H9 (cell line): ENCODE measurements around the gene MEIG1. TPM values are rescaled to one million over a fixed set of nuclear protein-coding genes. Genes with fewer than 3 reads are reported as not detected.

ENCODE experiments used
- DNase-seq: peaks from one replicate; pipeline ENCODE4 v3.0.0-alpha.2; 2017
- H2AFZ ChIP-seq: one replicate; pipeline ENCODE4 v1.6.1; 2013; ENCODE audit warnings: mild to moderate bottlenecking, low read length, control low read depth, moderate library complexity
- H2AK5ac ChIP-seq: 2 replicates; pipeline ENCODE4 v1.6.1; 2013; ENCODE audit warnings: low read length, control low read depth, mixed read lengths; ENCODE audit not compliant: insufficient read length
- H2BK120ac ChIP-seq: one replicate; pipeline ENCODE4 v1.6.1; 2013; ENCODE audit warnings: low read depth, mild to moderate bottlenecking, low read length, control low read depth, inconsistent platforms; ENCODE audit not compliant: poor library complexity, severe bottlenecking
- H2BK12ac ChIP-seq: 2 replicates; pipeline ENCODE4 v1.6.1; 2013; ENCODE audit warnings: low read length, control low read depth, mixed read lengths, low read depth; ENCODE audit not compliant: insufficient read length
- H2BK15ac ChIP-seq: 2 replicates; pipeline ENCODE4 v1.6.1; 2013; ENCODE audit warnings: low read depth, low read length, control low read depth
- H2BK20ac ChIP-seq: one replicate; pipeline ENCODE4 v1.6.1; 2013; ENCODE audit warnings: low read depth, mild to moderate bottlenecking, low read length, control low read depth, inconsistent platforms; ENCODE audit not compliant: poor library complexity, severe bottlenecking
- H2BK5ac ChIP-seq: 2 replicates; pipeline ENCODE4 v1.6.1; 2013; ENCODE audit warnings: low read length, control low read depth, mixed read lengths; ENCODE audit not compliant: insufficient read length
- H3K14ac ChIP-seq: 2 replicates; pipeline ENCODE4 v1.6.1; 2013; ENCODE audit warnings: low read length, control low read depth; ENCODE audit not compliant: insufficient read depth
- H3K18ac ChIP-seq: 2 replicates; pipeline ENCODE4 v1.6.1; 2013; ENCODE audit warnings: low read depth, mild to moderate bottlenecking, mixed read lengths, low read length, control low read depth; ENCODE audit not compliant: insufficient read length
- H3K23ac ChIP-seq: 2 replicates; pipeline ENCODE4 v1.6.1; 2013; ENCODE audit warnings: low read length, control low read depth, mixed read lengths, low read depth; ENCODE audit not compliant: insufficient read length
- H3K23me2 ChIP-seq: 2 replicates; pipeline ENCODE4 v1.6.1; 2013; ENCODE audit warnings: low read depth, mild to moderate bottlenecking, mixed read lengths, low read length, control low read depth; ENCODE audit not compliant: insufficient read length, poor library complexity, severe bottlenecking
- H3K27ac ChIP-seq: 2 replicates; pipeline ENCODE4 v1.5.1; 2013; ENCODE audit warnings: low read length, control low read depth, mixed read lengths, low read depth; ENCODE audit not compliant: insufficient read length
- H3K27me3 ChIP-seq: 2 replicates; pipeline ENCODE4 v1.6.1; 2013; ENCODE audit warnings: low read length, control low read depth, inconsistent platforms; ENCODE audit not compliant: insufficient read depth
- H3K4ac ChIP-seq: 2 replicates; pipeline ENCODE4 v1.6.1; 2013; ENCODE audit warnings: low read depth, mild to moderate bottlenecking, control low read depth, inconsistent platforms, low read length, moderate library complexity
- H3K4me1 ChIP-seq: 2 replicates; pipeline ENCODE4 v1.6.1; 2013; ENCODE audit warnings: low read length, control low read depth, inconsistent platforms; ENCODE audit not compliant: insufficient read depth
- H3K4me2 ChIP-seq: 2 replicates; pipeline ENCODE4 v1.6.1; 2013; ENCODE audit warnings: low read length, control low read depth, mixed read lengths; ENCODE audit not compliant: insufficient read length, insufficient read depth
- H3K56ac ChIP-seq: 2 replicates; pipeline ENCODE4 v1.6.1; 2013; ENCODE audit warnings: low read depth, mild to moderate bottlenecking, mixed read lengths, low read length, control low read depth; ENCODE audit not compliant: insufficient read length
- H3K79me1 ChIP-seq: 2 replicates; pipeline ENCODE4 v1.6.1; 2013; ENCODE audit warnings: low read depth, mild to moderate bottlenecking, moderate library complexity, low read length, control low read depth, inconsistent platforms; ENCODE audit not compliant: insufficient read depth, poor library complexity, severe bottlenecking
- H3K79me2 ChIP-seq: 2 replicates; pipeline ENCODE4 v1.6.1; 2013; ENCODE audit warnings: low read length, control low read depth, inconsistent platforms; ENCODE audit not compliant: insufficient read depth
- H3K9ac ChIP-seq: 2 replicates; pipeline ENCODE4 v1.6.1; 2013; ENCODE audit warnings: low read length, control low read depth, mixed read lengths; ENCODE audit not compliant: insufficient read length; ENCODE audit errors: extremely low read depth
- H3K9me3 ChIP-seq: one replicate; pipeline ENCODE4 v1.6.1; 2013; ENCODE audit warnings: low read depth, low read length, inconsistent platforms; ENCODE audit not compliant: control insufficient read depth
- H3T11ph ChIP-seq: one replicate; pipeline ENCODE4 v1.6.1; 2013; ENCODE audit warnings: mild to moderate bottlenecking, low read length, control low read depth, inconsistent platforms
- H4K20me1 ChIP-seq: one replicate; pipeline ENCODE4 v1.6.1; 2013; ENCODE audit not compliant: control insufficient read depth, insufficient read length, insufficient read depth
- H4K5ac ChIP-seq: 2 replicates; pipeline ENCODE4 v1.6.1; 2013; ENCODE audit warnings: low read depth, mild to moderate bottlenecking, mixed read lengths, low read length, control low read depth; ENCODE audit not compliant: insufficient read length
- H4K8ac ChIP-seq: replicated peaks from 2 replicates; pipeline ENCODE4 v1.6.1; 2013; ENCODE audit warnings: low read length, control low read depth, mixed read lengths, low read depth; ENCODE audit not compliant: insufficient read length
- H4K91ac ChIP-seq: 2 replicates; pipeline ENCODE4 v1.6.1; 2013; ENCODE audit warnings: low read depth, mild to moderate bottlenecking, moderate library complexity, mixed read lengths, low read length, control low read depth; ENCODE audit not compliant: insufficient read length
- H3K27ac Mint-ChIP-seq, 3 experiments: 2 replicates in 2 of 3; 3 replicates in 1 of 3; pipeline ENCODE4 v1.8.0; 2020 to 2021; ENCODE audit warnings: mixed read lengths in 3 of 3, mild to moderate bottlenecking in 1 of 3, moderate library complexity in 1 of 3
- H3K27me3 Mint-ChIP-seq: 2 replicates; pipeline ENCODE4 v1.8.0; 2021; ENCODE audit warnings: low read depth, mild to moderate bottlenecking, moderate library complexity, mixed read lengths
- H3K36me3 Mint-ChIP-seq, 3 experiments: 2 replicates in 2 of 3; 3 replicates in 1 of 3; pipeline ENCODE4 v1.8.0; 2020 to 2021; ENCODE audit warnings: low read depth in 3 of 3, mixed read lengths in 3 of 3; ENCODE audit not compliant: insufficient read depth in 1 of 3
- H3K4me1 Mint-ChIP-seq, 2 experiments: 2 replicates each; pipeline ENCODE4 v1.8.0; 2020; ENCODE audit warnings: mixed read lengths in 2 of 2
- H3K4me3 Mint-ChIP-seq, 2 experiments: 2 replicates in 1 of 2; 3 replicates in 1 of 2; pipeline ENCODE4 v1.8.0; 2020 to 2021; ENCODE audit warnings: mild to moderate bottlenecking in 2 of 2, mixed read lengths in 2 of 2, moderate library complexity in 1 of 2
- H3K9me3 Mint-ChIP-seq, 2 experiments: 2 replicates in 1 of 2; 3 replicates in 1 of 2; pipeline ENCODE4 v1.8.0; 2020; ENCODE audit warnings: mild to moderate bottlenecking in 2 of 2, mixed read lengths in 2 of 2, moderate library complexity in 1 of 2
- WGBS: extraction: QIAGEN DNeasy Blood & Tissue Kit; methylation state at CpG from one replicate; pipeline ENCODE4 v1.1.7; 2013; ENCODE audit warnings: missing lambda C conversion rate, low lambda C conversion rate, mixed read lengths; ENCODE audit not compliant: insufficient read length; ENCODE audit errors: extremely low coverage; 5-methylcytosine and 5-hydroxymethylcytosine counted together
- total RNA-seq: library from RNA; stranded (reverse); gene quantifications from 2 replicates; pipeline ENCODE4 v1.2.1, GENCODE V29; 2021
- TF ChIP-seq, protein P1 (sequence below): fragments of 200-600 bp; sonication (generic); conservative IDR thresholded peaks from 3 replicates; pipeline ENCODE4 v1.8.0; 2021; ENCODE audit warnings: antibody characterized with exemption, mild to moderate bottlenecking

The MEIG1 gene
- total RNA-seq, 1 experiment from 2014 or later, result 0.72 TPM

- Mint-ChIP-seq H3K9me3 (no peaks in the 10 kb centered on the region), H3K4me3 (no peak overlapping the region)
These were observed 14.1 kb upstream of the MEIG1 start for GRCh38 chr10:14945108-14945507.

More at GRCh38 chr10:14945108-14945507, 14.1 kb upstream of the MEIG1 start:
- Mint-ChIP-seq H3K4me1 (no peaks in the 10 kb centered on the region), H3K27me3 (no peaks in the 10 kb centered on the region), H3K27ac (no peak overlapping the region), H3K36me3 (peaks cover 13 to 55% (median 34%) of the 10 kb centered on the region in 3 experiments)
- H2BK15ac ChIP-seq, result no peak overlapping the region
- H2BK20ac ChIP-seq, result no peak overlapping the region
- no peaks in the 10 kb centered on the region for H3K27me3 ChIP-seq
- no peak overlapping the region for H2BK5ac ChIP-seq
- no peak overlapping the region for H3K9ac ChIP-seq
- H4K5ac ChIP-seq, result no peak overlapping the region
- no peak overlapping the region for H2BK12ac ChIP-seq
- no peak for DNase-seq
- H3K18ac ChIP-seq, result no peak overlapping the region
- WGBS, result 100% methylated on average over 1 of the region's 5 CpGs
- no peaks in the 10 kb centered on the region for H3K4me1 ChIP-seq
- H4K91ac ChIP-seq, result no peak overlapping the region
- no peak overlapping the region for H3K14ac ChIP-seq
- H3K56ac ChIP-seq, result no peak overlapping the region
- no peak overlapping the region for H3K4me2 ChIP-seq
- no peak overlapping the region for H4K8ac ChIP-seq
- no peaks in the 10 kb centered on the region for H3K79me1 ChIP-seq
- H4K20me1 ChIP-seq, result no peaks in the 10 kb centered on the region
- no peak overlapping the region for H2AFZ ChIP-seq
- no peak overlapping the region for H3K23ac ChIP-seq
- H3K9me3 ChIP-seq, result no peaks in the 10 kb centered on the region
- H2BK120ac ChIP-seq, result no peak overlapping the region
- H3K79me2 ChIP-seq, result no peaks in the 10 kb centered on the region
- no peak overlapping the region for H3K4ac ChIP-seq
- TF ChIP-seq, protein P1, sequence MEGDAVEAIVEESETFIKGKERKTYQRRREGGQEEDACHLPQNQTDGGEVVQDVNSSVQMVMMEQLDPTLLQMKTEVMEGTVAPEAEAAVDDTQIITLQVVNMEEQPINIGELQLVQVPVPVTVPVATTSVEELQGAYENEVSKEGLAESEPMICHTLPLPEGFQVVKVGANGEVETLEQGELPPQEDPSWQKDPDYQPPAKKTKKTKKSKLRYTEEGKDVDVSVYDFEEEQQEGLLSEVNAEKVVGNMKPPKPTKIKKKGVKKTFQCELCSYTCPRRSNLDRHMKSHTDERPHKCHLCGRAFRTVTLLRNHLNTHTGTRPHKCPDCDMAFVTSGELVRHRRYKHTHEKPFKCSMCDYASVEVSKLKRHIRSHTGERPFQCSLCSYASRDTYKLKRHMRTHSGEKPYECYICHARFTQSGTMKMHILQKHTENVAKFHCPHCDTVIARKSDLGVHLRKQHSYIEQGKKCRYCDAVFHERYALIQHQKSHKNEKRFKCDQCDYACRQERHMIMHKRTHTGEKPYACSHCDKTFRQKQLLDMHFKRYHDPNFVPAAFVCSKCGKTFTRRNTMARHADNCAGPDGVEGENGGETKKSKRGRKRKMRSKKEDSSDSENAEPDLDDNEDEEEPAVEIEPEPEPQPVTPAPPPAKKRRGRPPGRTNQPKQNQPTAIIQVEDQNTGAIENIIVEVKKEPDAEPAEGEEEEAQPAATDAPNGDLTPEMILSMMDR, result no peak
- H3T11ph ChIP-seq, result no peak overlapping the region
- H2AK5ac ChIP-seq, result no peak overlapping the region
- H3K23me2 ChIP-seq, result no peaks in the 10 kb centered on the region
- H3K27ac ChIP-seq, result no peak overlapping the region
